Caco-2 (cell line): ENCODE data around the gene ANP32A. TPM values are rescaled to one million over a fixed set of nuclear protein-coding genes. Genes with fewer than 3 reads are reported as not detected.

Experiments
- BruUV-seq: library from RNA; stranded (reverse); fragments of 400-500 nt; replicated peaks from 2 replicates; lab custom pipeline; 2021; lab: Mats Ljungman, UMichigan
- CTCF ChIA-PET: fragments of 300-600 bp; sonication (Branson Sonifier 250); formaldehyde crosslinking; loops from one replicate; lab custom pipeline; 2022; ENCODE audit warnings: antibody characterized with exemption; lab: Charles Lee
- POLR2A ChIA-PET: fragments of 300-600 bp; sonication (Branson Sonifier 250); formaldehyde crosslinking; loops from one replicate; lab custom pipeline; 2022; ENCODE audit warnings: antibody characterized with exemption; lab: Charles Lee
- DNase-seq, 2 experiments: peaks; one replicate each; pipeline versions ENCODE4 v3.0.0 to v3.0.0-alpha.2; 2020 to 2022
- H3K27me3 ChIP-seq: replicated peaks from 2 replicates; pipeline ENCODE4 v1.6.0; 2011; ENCODE audit warnings: low read length; ENCODE audit not compliant: control insufficient read depth, insufficient read depth
- H3K36me3 ChIP-seq: 2 replicates; pipeline ENCODE4 v1.5.1; 2011; ENCODE audit warnings: low read length; ENCODE audit not compliant: control insufficient read depth, insufficient read depth
- H3K4me1 ChIP-seq: fragments of 250-450 bp; sonication (Bioruptor Pico); 2 replicates; pipeline ENCODE4 v1.5.1; 2020; ENCODE audit warnings: mild to moderate bottlenecking
- H3K4me3 ChIP-seq: 2 replicates; pipeline ENCODE4 v1.5.1; 2011; ENCODE audit warnings: low read depth, mild to moderate bottlenecking, control low read depth, low read length
- H3K9me3 ChIP-seq: fragments of 250-450 bp; sonication (Bioruptor Pico); 2 replicates; pipeline ENCODE4 v1.5.1; 2020; ENCODE audit warnings: mild to moderate bottlenecking, moderate library complexity
- H3K27ac Mint-ChIP-seq: one replicate; pipeline ENCODE4 v1.8.0; 2022; ENCODE audit warnings: mixed read lengths; ENCODE audit not compliant: unreplicated experiment
- H3K27me3 Mint-ChIP-seq: one replicate; pipeline ENCODE4 v1.8.0; 2022; ENCODE audit warnings: mixed read lengths; ENCODE audit not compliant: insufficient read depth, unreplicated experiment
- H3K36me3 Mint-ChIP-seq: one replicate; pipeline ENCODE4 v1.8.0; 2022; ENCODE audit warnings: mild to moderate bottlenecking, mixed read lengths; ENCODE audit not compliant: insufficient read depth, unreplicated experiment
- H3K4me1 Mint-ChIP-seq: one replicate; pipeline ENCODE4 v1.8.0; 2022; ENCODE audit warnings: low read depth, mixed read lengths; ENCODE audit not compliant: unreplicated experiment
- H3K4me3 Mint-ChIP-seq: one replicate; pipeline ENCODE4 v1.8.0; 2022; ENCODE audit warnings: mild to moderate bottlenecking, moderate library complexity, mixed read lengths; ENCODE audit not compliant: unreplicated experiment
- H3K9me3 Mint-ChIP-seq: one replicate; pipeline ENCODE4 v1.8.0; 2022; ENCODE audit warnings: mixed read lengths; ENCODE audit not compliant: unreplicated experiment
- intact Hi-C: fragments of 100-400 bp; cut with micrococcal nuclease; formaldehyde crosslinking; loops from one replicate; pipeline ENCODE4 v1.10.0; 2022; ENCODE audit not compliant: unreplicated experiment
- total RNA-seq: library from RNA; stranded (reverse); gene quantifications from 2 replicates; pipeline ENCODE4 v1.2.3, GENCODE V29; 2022
- TF ChIP-seq, protein P1 (sequence below), 2 experiments: fragments of 200-600 bp in 1 of 2; IDR thresholded peaks; 1 replicate in 1 of 2; 2 replicates in 1 of 2; pipeline versions ENCODE4 v1.5.1 to v1.8.0; 2011 to 2022; ENCODE audit warnings: antibody characterized with exemption in 1 of 2, control low read depth in 1 of 2, inconsistent platforms in 1 of 2, low read depth in 1 of 2, low read length in 1 of 2, mild to moderate bottlenecking in 1 of 2, moderate library complexity in 1 of 2; ENCODE audit not compliant: insufficient read depth in 1 of 2, severe bottlenecking in 1 of 2, unreplicated experiment in 1 of 2

ANP32A gene
- total RNA-seq, 1 experiment from 2014 or later = 169 TPM

DNA sequence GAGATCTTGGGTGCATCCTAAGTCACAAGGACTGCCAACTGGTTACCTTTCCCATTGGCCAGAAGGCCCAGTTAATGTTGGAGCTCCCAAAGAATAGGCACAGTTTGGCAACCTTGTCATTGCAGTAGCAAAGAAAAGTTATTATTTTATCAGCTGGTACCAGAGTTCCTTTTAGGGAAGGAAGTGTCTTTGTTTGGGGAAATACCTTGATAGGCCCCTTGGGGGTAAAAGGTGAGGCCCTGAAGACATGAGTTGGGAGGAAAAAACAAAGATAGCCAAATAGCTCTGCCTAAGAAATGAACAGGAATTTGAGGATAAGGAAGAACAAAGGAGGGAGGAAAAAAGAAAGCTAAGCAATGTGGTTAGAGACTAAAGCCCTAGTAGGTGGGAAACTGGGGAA, 85.8 kb downstream of the ANP32A start:
- TF ChIP-seq, protein P1, sequence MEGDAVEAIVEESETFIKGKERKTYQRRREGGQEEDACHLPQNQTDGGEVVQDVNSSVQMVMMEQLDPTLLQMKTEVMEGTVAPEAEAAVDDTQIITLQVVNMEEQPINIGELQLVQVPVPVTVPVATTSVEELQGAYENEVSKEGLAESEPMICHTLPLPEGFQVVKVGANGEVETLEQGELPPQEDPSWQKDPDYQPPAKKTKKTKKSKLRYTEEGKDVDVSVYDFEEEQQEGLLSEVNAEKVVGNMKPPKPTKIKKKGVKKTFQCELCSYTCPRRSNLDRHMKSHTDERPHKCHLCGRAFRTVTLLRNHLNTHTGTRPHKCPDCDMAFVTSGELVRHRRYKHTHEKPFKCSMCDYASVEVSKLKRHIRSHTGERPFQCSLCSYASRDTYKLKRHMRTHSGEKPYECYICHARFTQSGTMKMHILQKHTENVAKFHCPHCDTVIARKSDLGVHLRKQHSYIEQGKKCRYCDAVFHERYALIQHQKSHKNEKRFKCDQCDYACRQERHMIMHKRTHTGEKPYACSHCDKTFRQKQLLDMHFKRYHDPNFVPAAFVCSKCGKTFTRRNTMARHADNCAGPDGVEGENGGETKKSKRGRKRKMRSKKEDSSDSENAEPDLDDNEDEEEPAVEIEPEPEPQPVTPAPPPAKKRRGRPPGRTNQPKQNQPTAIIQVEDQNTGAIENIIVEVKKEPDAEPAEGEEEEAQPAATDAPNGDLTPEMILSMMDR (IDR thresholded peaks at IDR 0.05; ENCODE audit: insufficient read depth in 1 of 2, low read depth in 1 of 2, low read length in 1 of 2, severe bottlenecking in 1 of 2, unreplicated experiment in 1 of 2) = no peak
- Histone ChIP-seq H3K36me3 (no peaks in the 10 kb centered on the region), H3K27me3 (no peaks in the 10 kb centered on the region), H3K4me3 (no peak overlapping the region), H3K4me1 (peaks cover 21% of the 10 kb centered on the region; the same call in 1 of the 2 replicates), H3K9me3 (no peaks in the 10 kb centered on the region)
- POLR2A ChIA-PET = no interaction called here
- no peaks in the 10 kb centered on the region for H3K9me3 Mint-ChIP-seq
- no TSS peak for BruUV-seq
- H3K36me3 Mint-ChIP-seq = no peaks in the 10 kb centered on the region
- H3K27ac Mint-ChIP-seq = no peak overlapping the region
- H3K4me1 Mint-ChIP-seq = peaks cover 15% of the 10 kb centered on the region
- DNase-seq = no peak
- H3K27me3 Mint-ChIP-seq = no peaks in the 10 kb centered on the region
- CTCF ChIA-PET = interaction anchor here (1.8 kb wide), 1 partner anchor 141 kb away, joined by 8 read pairs; no protein-coding TSS in a partner anchor
- intact Hi-C loops = no loop called here
- H3K4me3 Mint-ChIP-seq = no peak overlapping the region

DNA sequence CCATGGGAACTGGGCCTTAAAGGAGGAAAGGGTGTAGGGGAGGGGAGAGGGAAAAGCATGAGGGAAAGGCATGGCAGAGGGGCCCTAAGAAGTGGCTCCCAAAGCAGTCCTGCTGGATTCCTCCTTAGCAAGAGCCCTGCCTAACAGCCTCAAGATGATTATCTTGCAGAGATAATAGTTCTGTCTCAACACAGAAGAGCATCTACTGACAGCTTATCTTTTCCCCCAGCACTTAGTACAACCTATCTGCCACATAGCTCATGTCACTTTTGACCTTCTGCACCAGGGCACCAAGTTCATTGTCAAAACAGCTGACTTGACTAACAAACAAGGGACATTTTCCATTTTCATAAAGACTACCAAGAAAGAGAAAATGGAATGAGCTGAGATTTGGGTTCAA, 86.3 kb downstream of the ANP32A start:
- no peaks in the 10 kb centered on the region for H3K27me3 Mint-ChIP-seq
- ChIA-PET POLR2A (no interaction called here), CTCF (interaction anchor here (1.8 kb wide), 1 partner anchor 142 kb away, joined by 8 read pairs; no protein-coding TSS in a partner anchor)
- H3K4me3 Mint-ChIP-seq = no peak overlapping the region
- H3K27ac Mint-ChIP-seq = no peak overlapping the region
- H3K36me3 Mint-ChIP-seq = no peaks in the 10 kb centered on the region
- no peaks in the 10 kb centered on the region for H3K27me3 ChIP-seq
- no peak for DNase-seq
- BruUV-seq = no TSS peak
- H3K9me3 ChIP-seq = no peaks in the 10 kb centered on the region
- intact Hi-C loops = no loop called here
- TF ChIP-seq, protein P1 (IDR thresholded peaks at IDR 0.05; ENCODE audit: insufficient read depth in 1 of 2, low read depth in 1 of 2, low read length in 1 of 2, severe bottlenecking in 1 of 2, unreplicated experiment in 1 of 2) = no peak
- H3K4me1 Mint-ChIP-seq = peaks cover 15% of the 10 kb centered on the region
- no peaks in the 10 kb centered on the region for H3K36me3 ChIP-seq
- no peaks in the 10 kb centered on the region for H3K9me3 Mint-ChIP-seq
- peaks cover 21% of the 10 kb centered on the region; the same call in 1 of the 2 replicates for H3K4me1 ChIP-seq
- no peak overlapping the region for H3K4me3 ChIP-seq

DNA sequence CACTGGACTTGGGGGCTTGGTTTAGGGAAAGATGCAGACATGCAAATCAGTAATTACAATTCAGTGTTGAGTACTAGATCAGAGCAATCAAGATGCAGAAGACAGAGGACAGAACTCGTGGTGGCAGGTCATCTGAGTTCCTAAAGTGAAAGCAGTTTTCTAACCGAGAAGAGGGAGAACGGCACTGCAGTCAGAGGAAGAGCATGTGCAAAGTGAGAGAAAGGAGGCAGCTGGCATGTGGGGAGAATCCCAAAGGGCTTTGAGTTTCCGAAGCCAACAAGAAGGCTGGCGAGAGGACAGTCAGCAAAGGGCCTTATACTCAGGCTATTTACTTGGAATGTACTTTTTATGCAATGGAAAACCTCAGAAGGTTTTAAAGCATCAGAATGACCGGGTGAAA, 87.0 kb downstream of the ANP32A start:
- Histone ChIP-seq H3K36me3 (no peaks in the 10 kb centered on the region), H3K27me3 (no peaks in the 10 kb centered on the region), H3K9me3 (no peaks in the 10 kb centered on the region), H3K4me3 (no peak overlapping the region), H3K4me1 (peaks cover 21% of the 10 kb centered on the region; the same call in 1 of the 2 replicates)
- no peak overlapping the region for H3K4me3 Mint-ChIP-seq
- POLR2A ChIA-PET = no interaction called here
- CTCF ChIA-PET = interaction anchor here (1.8 kb wide), 1 partner anchor 142 kb away, joined by 8 read pairs; no protein-coding TSS in a partner anchor
- peaks cover 15% of the 10 kb centered on the region for H3K4me1 Mint-ChIP-seq
- no peak for DNase-seq
- TF ChIP-seq, protein P1 (IDR thresholded peaks at IDR 0.05; ENCODE audit: insufficient read depth in 1 of 2, low read depth in 1 of 2, low read length in 1 of 2, severe bottlenecking in 1 of 2, unreplicated experiment in 1 of 2) = no peak
- no TSS peak for BruUV-seq
- H3K27me3 Mint-ChIP-seq = no peaks in the 10 kb centered on the region
- H3K9me3 Mint-ChIP-seq = no peaks in the 10 kb centered on the region
- intact Hi-C loops = no loop called here
- no peaks in the 10 kb centered on the region for H3K36me3 Mint-ChIP-seq
- no peak overlapping the region for H3K27ac Mint-ChIP-seq
